Ureter (tissue), 1 donor: ENCODE data around the gene DRC7. TPM values are rescaled to one million over a fixed set of nuclear protein-coding genes. Genes with fewer than 3 reads are reported as not detected.

ENCODE experiments used
- DNase-seq: peaks from one replicate; pipeline ENCODE4 v3.0.0-alpha.2; 2020; ENCODE audit warnings: low spot score
- total RNA-seq: library from RNA; stranded (reverse); gene quantifications from one replicate; pipeline ENCODE4 v1.2.4, GENCODE V29; 2023
- donor health status: DM: yes; HTN: yes; CAD: no.

Gene DRC7
- total RNA-seq, 1 donor from 2014 or later: 0.49 TPM

DNA sequence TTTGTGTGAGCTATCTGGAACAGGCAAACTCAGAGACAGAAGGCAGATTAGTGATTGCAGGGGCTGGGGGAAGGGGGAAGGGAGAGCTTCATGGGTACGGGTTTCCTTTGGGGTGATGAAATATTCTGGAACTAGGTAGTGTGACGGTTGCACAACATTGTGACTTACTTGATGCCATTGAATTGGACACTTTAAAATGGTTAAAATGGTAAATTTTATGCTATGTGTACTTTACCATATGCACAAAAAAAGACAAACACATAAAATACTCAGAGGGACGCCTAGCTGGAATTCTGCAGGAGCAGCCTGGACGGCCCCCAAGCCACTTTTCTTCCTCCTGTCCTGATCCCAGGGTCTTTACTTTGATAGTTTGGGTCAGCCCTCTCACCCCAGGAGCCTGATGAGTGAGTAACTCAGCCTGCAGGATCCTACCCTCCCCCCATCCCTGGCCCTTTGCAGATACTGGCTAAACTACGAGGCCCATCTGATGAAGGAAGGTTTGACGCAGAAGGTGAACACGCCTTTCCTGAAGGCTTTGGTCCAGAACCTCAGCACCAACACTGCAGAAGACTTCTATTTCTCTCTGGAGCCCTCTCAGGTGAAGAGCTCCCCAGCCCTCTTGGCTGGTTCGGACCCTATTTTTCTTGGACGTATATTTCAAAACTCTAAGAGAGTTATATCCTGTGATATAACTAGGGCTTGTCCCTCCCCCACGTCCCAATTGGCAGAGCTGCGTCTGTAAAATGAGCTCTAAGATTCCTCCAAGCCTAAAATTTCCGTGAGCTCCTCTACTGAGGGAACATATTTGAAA, 18.7 kb upstream of the DRC7 start:
- DNase-seq: no peak

DNA sequence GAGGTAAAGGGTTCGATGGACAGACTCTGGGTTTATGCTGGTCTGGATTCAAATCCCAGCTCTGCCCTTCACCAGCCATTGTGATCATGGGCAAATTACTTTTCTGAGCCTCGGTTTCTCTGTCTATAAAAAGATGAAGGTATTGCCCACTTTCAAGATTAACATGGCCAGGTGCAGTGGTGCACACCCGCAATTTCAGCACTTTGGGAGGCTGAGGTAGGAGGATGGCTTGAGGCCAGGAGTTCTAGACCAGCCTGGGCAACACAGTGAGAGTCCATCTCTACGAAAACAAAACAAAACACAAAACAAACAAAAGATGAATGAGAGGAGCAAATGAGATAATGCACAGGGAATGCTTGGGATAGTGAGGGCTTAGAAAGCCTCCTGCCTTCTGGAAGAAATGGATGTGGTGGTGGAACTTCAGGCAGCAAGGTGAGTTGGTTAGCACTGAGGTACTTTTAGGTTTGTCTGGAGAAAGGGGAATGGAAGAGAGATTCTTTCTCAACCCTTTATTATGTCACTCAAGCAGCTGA, 18.0 kb upstream of the DRC7 start:
- DNase-seq: no peak

DNA sequence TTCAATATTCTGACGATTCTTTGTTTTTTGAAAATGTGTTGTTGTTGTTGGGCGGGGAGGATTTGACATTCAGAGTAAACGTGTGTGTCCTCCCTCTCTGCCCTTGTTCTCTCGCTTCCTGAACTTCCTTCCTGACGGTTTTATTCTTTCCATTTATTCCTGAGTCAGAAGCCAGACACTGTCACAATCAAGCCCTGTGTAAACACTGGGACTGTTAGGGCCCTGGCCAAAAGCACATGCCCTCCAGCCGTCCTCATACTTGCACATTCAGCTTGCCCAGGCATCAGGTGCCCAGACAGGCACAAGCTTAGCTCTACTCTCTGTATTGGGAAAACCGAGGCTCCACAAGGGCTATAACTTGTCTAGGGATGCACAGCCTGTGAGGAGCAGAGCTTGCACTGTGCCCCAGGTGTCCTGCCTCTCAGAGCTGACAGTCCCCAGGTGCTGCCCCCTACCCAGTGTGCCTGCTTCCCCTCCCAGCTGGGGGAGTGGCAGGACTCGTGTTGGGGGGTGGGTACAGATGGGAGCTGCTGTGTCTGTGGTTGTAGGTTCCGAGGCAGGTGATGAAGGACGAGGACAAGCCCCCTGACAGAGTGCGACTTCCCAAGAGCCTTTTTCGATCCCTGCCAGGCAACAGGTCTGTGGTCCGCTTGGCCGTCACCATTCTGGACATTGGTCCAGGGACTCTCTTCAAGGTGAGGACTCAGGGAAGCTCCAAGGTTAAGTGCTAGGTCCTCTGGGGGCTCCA, 16.8 kb upstream of the DRC7 start:
- no peak for DNase-seq

DNA sequence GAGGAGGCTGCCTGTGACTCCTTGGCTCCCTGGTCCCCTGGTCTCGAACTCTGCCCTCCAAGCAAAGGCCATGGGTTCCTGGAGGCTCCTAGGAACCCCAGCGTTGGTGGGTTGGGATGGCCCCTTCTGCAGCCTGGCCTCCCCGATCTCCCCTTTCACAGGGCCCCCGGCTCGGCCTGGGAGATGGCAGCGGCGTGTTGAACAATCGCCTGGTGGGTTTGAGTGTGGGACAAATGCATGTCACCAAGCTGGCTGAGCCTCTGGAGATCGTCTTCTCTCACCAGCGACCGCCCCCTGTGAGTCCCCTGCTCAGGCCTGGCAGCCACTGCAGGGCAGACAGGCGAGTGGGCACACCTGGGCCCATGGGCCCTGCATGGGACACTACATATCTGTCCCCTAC, 15.6 kb upstream of the DRC7 start:
- DNase-seq: no peak

DNA sequence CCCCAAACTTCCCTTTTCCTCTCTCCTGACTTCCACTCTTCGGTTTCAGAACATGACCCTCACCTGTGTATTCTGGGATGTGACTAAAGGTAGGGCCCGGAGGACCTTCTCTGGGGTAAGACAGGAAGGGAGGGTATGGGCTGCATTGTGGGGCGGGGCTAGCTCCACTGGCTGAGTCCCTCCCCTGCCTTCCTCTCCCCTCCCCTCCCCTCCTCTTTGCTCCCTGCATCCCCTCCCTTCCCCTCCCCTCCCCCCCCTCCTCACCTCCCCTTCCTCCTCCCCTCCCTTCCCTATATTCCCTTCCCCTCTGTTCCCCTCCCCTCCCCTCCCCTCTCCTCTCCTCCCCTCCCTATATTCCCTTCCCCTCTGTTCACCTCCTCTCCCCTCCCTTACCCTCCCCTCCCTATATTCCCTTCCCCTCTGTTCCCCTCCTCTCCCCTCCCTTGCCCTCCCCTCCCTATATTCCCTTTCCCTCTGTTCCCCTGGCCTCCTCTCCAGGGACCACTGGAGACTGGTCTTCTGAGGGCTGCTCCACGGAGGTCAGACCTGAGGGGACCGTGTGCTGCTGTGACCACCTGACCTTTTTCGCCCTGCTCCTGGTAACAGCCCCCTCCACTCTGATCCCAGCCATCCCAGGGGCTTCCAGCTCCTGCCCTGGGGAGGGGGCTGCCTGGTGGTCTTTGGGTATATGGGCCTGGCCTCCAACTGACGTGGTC, 14.7 kb upstream of the DRC7 start:
- no peak for DNase-seq

DNA sequence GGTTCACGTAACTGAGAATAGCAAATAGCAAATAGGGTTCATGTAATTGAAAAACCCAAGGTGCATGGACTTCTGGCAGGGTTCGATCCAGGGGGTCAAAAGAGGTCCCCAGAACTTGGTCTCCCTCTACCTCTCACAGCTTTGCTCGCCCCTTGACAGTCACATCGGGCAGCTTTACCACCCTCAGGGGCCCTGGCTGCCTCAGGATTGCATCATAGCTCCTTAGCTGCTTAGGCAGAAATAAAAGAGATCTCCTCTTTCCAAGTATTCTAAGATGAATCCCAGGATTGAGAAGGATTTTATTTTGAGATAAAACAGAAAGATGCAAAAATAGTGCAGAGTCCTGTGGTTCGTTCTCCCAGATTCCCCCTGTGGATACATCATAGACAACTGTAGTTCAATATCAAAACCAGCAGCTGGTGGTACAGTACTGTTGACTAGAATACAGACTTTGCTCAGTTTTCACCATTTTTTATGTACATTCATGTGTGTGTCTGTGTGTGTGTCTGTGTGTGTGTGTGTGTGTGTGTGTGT, 13.7 kb upstream of the DRC7 start:
- no peak for DNase-seq

DNA sequence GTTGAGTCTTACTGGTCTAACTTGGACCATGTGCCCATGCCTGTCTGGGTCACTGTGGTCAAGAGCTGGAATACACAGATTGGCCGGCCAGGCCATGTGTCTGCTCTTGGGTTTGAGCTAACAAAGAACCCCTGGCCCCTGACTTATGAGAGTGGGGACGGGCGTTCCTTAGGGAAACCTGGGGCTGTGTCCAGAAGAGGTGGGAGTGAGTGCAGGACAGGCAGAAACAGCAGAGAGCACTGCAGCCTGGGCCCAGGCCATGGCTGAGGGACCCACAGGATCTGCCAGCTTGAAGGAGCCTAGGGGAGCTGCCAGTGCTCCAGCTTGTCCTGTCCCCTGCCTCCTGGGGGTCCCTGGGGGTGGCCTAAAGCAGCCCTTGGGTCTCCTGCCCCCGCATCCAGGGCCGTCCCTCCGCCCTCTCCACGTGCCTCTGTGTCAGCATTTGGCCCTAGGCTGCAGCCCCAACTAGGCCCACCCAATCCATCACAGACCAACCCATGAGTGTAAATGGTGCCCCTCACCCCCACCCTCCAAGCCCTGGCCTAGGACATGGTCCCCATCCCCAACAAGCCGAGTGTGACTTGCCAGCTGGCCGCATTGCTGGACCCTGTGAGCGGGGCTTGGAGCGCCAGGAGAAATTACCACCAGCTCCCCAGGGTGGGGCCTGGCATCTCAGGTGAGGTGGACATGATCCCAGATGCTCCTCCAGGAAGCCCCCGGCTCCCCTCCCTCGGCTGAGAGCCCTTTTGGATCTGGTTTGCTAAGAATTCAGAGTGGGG, 12.5 kb upstream of the DRC7 start:
- DNase-seq: no peak

DNA sequence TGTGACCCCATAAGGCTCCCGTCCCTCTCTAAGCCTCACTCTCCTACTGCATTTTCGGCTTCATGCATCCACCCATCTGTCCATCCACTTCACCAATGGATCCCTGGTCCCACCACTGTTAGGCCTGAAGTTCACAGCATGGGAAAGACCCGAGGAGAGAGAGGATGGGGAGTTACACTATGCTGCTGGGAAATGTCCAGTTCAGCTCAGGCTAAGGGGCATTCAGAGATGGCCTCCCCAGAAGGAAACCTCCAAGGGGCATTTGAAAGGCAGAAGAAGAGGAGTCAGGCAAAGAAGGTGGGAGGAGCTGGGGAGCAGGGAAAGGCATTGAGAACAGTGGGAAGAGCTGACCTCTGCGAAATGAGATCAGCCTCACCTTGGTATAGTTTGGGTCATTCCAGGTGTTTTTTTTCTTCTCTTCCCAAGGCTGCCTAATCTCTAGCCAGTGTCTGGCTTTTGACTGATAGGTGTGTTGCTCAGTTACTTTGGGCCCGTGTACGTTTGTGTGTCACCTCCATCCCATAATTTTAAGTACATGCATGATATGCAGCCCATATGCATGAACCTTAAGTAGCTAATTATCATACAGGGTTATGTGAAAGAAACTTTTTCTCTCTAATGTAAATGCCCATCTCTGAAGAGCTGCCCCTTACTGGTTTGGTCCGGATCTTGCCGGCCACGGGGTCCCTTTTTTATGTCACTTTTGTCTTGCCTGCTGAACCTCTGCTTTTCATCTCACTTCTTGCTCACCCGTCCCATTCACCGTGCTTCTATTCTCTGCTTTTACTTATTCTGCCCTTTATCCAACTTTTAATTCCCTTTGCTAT, 11.6 kb upstream of the DRC7 start:
- DNase-seq: no peak

DNA sequence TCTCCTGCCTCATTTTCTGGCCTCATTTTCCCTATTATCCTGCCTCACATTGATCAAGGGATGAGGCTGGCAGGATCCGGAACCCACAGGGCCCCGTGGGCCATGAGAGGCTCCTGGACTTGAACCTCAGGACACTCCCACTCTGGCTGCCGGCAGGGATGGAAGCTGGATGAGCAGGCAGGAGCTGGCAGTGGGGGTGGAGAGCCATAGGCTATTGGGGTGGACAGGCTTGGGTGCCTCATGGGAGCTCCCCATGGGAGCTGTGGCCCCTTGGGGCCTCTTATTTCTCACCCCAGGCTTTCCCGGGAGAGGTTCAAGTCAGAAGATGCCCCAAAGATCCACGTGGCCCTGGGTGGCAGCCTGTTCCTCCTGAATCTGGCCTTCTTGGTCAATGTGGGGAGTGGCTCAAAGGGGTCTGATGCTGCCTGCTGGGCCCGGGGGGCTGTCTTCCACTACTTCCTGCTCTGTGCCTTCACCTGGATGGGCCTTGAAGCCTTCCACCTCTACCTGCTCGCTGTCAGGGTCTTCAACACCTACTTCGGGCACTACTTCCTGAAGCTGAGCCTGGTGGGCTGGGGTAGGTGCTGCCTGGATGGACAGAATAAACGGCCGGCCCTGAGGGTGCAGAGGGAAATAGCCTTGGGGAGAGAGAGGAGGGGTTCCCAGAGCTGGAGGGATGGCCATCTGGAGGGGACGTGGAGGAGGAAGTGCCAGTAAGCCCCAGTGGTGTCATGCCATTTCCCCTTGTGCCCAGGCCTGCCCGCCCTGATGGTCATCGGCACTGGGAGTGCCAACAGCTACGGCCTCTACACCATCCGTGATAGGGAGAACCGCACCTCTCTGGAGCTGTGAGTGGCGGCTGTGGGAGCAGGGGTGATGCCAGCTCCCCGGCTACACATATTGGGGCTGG, 10.7 kb upstream of the DRC7 start:
- DNase-seq: no peak

DNA sequence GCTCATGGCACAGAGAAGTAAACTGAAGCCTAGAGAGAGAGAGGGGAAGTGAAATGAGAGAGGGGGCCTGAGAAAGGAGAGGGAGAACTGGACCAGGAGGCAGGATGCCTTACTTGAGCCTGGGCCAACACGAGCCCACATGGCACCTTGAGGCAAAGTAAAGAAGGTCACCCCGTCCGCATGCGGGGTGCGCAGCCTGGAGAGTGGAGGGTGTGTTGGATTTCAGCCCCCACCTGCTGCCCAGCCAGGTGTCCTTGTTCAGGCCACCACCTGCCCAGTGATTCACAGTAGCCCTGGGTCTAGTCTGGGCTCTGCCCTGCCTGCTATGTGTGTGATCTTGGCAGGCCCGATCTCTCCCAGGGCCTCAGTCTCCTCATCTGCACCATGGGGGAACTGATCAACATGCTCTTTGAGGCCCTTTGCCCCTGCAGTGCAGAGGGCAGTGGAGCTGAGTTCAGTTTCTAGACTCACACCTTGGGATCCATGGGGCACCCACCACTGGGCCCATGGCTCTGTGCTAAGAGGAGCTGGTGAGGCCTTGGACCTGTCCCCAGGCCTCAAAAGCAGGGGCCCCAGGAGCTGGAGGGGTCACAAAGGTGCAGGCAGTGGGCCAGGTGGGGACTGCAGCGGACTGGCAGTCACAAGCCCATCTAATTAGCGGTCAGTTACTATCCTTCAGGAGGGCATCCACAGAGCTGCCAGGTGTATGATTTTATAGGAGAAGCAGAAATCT, 9.8 kb upstream of the DRC7 start:
- no peak for DNase-seq

DNA sequence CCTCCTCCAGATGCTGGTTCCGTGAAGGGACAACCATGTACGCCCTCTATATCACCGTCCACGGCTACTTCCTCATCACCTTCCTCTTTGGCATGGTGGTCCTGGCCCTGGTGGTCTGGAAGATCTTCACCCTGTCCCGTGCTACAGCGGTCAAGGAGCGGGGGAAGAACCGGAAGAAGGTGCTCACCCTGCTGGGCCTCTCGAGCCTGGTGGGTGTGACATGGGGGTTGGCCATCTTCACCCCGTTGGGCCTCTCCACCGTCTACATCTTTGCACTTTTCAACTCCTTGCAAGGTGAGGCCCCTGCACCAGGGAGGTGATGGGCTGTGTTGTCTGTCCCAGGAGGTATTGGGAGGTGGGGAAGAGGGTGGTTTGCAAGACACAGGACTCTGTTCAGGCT, 9.0 kb upstream of the DRC7 start:
- DNase-seq: no peak

DNA sequence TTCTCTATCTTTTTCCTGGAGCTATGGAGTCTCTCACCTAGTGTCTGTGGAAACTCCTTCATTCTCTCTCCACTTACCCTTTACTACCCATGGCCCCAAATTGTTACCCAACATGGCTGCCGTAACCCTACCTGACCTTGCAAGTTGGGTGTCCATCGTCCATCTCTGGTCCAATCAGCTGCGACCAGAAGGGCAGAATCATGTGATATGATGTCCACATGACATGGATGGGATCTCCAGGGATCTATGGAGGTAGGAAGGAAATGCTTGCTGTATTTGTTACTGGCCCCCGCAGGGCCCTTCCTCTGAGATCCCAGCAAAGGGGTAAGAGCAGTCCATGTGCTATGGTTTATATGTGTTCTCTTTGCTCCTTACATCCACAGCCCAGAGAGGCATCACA, 8.0 kb upstream of the DRC7 start:
- no peak for DNase-seq

DNA sequence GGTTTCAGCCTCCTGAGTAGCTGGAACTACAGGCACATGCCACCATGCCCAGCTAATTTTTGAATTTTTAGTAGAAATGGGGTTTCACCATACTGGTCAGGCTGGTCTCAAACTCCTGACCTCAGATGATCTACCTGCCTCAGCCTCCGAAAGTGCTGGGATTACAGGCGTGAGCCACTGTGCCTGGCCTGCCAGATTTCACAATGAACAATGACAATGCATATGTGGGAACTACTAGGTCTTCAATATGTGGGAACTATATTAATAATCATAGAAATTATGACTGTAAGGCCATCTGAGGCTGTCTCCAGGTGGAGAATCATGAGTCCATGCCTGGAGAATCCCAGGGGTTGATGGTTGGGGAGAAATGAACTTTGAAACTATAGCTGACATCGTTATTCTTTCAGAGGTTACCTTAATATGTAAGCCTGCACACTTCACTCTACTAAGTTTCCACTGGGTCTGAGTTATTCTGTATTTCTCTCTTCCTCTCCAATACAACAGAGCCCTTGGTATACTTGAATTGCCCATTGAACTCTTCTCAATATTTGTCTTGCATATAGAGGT, 7.2 kb upstream of the DRC7 start:
- DNase-seq: no peak

DNA sequence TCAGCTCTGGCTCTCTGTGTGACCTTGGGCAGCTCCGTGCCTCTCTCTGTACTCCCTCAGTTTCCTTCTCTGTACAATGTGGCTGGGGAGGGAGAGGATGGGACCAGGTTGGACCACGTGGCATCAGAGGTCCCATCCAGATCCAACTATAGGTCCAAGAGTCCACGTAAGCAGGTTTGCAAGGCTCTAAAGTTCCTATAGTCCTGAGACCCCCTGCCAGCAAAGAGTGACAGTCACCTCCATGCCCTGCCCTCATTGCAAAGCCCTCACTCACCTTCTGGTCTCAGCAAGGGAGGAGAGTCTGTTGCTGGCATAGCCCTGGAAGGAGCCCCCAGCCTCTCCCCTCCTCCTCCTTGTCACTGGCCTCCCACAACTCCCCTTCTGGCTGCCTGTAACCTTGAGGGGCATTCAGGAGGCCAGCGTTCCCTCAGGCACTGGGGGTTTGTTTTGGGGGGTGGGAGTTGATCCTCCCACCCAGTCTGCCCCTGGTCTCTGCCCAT, 6.1 kb upstream of the DRC7 start:
- no peak for DNase-seq

DNA sequence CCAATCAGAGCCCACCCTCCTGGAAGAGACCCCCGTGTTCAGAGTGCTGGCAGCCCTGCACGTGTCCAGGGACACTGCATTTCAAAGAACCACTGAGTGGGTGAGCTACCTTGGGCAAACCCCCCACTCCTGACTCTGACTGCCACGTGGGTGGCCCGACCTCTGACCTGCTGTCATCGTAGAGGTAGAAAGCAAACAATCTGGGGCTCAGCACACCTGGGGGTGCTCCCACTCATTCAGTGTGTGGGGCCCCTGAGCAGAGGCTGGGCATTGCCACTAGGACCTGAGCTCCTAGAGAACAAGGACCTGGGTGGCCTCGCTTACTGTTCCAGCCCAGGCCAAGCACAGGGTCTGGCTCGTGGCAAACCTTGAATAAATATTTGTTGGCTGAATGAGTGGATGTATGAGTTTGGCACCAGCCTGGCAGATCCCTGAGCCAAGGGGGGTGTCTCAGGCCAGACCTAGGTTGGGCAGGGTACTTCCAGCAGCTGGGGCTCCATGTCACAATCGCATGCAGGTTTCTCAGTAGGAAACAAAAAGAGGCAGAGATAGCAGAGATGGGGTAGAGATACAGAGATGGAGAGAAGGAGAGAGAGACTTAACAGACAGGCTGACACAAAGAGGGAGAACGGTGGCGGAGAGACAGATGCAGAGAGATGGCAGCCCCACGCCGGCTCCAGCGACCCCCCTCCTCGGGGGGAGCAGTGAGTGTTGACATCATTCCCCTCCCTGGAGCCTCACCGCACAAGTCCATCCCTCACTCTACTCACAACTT, 5.4 kb upstream of the DRC7 start:
- no peak for DNase-seq

DNA sequence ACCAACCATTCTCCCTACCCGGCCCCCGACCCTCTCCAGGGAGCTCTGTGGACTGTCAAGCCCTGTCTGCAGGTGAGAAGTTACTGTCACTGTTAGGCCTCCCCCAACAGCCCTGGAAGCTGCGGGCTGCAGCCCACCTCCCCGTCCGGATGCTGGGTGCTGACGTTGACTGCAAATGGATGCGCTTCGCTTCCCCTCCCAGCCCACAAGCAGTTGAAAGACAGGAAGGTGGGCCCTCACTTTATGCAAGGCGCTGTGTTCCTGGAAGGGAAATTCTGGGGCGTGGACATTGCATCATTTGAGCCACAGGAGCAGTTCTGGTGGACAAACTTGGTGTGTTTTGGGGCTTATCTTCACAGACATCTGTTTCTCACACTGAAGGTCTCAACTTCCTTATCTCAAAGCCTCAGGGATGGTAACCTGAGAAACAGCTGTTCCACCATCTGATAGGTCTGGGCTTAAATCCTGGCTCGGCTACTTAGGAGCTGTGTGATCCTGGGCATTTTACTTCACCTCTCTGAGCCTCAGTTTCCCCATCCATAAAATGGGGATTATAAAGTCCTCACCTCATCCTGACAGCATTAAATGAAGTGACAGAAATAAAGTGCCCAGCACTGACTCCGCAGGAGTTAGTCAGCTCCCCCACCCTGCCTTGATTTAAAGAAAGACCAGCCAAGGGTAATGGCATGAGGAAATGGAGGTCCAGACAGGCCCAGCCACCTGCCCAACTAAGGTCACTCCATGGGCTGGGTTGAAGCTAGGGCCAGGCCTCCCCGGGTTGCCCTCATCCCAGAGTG, 4.6 kb upstream of the DRC7 start:
- no peak for DNase-seq
